HG02870 (cell line): ENCODE measurements around the gene F7.
"Not testable (repeated sequence)": the region's sequence is repeated elsewhere in the genome, so short reads cannot be mapped to it uniquely, and the experiment has no call there.

Experiments used
- ATAC-seq: cut with Tn5 transposase; IDR thresholded peaks from one replicate; pipeline ENCODE4 v1.9.1; 2021; ENCODE audit warnings: mild to moderate bottlenecking, moderate library complexity; ENCODE audit not compliant: unreplicated experiment

The F7 gene

DNA sequence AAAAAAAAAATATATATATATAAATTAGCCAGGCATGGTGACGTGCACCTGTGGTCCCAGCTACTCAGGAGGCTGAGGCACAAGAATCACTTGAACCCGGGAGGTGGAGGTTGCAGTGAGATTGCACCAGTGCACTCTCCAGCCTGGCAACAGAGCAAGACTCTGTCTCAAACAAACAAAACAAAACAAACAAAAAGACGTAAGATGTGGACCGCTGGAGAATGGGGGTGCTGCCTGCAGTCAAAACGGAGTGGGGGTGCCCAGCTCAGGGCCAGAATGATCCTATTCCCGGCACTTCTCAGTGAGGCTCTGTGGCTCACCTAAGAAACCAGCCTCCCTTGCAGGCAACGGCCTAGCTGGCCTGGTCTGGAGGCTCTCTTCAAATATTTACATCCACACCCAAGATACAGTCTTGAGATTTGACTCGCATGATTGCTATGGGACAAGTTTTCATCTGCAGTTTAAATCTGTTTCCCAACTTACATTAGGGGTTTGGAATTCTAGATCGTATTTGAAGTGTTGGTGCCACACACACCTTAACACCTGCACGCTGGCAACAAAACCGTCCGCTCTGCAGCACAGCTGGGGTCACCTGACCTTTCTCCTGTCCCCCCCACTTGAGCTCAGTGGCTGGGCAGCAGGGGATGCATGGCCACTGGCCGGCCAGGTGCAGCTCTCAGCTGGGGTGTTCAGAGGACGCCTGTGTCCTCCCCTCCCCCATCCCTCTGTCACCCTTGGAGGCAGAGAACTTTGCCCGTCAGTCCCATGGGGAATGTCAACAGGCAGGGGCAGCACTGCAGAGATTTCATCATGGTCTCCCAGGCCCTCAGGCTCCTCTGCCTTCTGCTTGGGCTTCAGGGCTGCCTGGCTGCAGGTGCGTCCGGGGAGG lies at the start of gene F7:
Gene F7, plus strand, starts transcription at position 760 of the 889 bp plus-strand sequence. Its CDS starts 51 bp downstream, at position 811.
- ATAC-seq = no peak

DNA sequence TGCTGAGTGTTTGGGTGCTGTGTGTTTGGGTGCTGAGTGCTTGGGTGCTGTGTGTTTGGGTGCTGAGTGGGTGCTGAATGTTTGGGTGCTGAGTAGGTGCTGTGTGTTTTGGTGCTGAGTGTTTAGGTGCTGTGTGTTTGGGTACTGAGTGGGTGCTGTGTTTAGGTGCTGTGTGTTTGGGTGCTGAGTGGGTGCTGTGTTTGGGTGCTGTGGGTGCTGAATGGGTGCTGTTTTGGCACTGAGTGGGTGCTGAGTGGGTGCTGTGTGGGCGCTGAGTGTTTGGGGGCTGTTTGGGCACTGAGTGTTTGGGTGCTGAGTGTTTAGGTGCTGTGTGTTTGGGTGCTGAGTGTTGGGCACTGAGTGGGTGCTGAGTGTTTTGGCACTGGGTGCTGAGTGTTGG lies 48.5 kb upstream of the F7 start:
- no peak for ATAC-seq

DNA sequence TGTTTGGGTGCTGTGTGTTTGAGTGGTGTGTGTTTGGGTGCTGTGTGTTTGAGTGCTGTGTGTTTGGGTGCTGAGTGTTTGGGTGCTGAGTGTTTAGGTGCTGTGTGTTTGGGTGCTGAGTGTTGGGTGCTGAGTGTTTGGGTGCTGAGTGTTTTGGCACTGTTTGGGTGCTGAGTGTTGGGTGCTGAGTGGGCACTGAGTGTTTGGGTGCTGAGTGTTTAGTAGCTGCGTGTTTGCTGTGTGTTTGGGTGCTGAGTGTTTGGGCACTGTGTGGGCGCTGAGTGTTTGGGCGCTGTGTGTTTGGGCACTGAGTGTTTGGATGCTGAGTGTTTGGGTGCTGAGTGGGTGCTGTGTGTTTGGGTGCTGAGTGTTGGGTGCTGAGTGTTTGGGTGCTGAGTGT lies 48.0 kb upstream of the F7 start:
- ATAC-seq = not testable (repeated sequence)

DNA sequence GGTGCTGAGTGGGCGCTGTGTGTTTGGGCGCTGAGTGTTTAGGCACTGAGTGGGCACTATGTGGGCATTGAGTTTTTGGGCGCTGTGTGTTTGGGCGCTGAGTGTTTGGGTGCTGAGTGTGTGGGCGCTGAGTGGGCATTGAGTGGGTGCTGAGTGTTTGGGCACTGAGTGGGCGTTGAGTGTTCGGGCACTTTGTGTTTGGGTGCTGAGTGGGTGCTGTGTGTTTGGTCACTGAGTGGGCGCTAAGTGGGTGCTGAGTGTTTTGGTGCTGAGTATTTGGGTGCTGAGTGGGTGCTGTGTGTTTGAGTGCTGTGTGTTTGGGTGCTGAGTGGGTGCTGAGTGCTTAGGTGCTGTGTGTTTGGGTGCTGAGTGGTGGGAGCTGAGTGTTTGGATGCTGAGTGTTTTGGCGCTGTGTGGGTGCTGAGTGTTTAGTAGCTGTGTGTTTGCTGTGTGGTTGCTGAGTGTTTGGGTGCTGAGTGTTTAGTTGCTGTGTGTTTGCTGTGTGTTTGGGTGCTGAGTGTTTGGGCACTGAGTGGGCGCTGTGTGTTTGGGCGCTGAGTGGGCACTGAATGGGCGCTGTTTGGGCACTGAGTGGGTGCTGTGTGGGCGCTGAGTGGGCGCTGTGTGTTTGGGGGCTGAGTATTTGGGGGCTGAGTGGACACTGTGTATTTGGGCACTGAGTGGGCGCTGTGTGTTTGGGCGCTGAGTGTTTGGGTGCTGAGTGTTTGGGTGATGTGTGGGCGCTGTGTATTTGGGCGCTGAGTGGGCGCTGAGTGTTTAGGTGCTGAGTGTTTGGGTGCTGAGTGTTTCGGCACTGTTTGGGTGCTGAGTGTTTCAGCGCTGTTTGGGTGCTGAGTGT lies 47.2 kb upstream of the F7 start:
- ATAC-seq = no peak

DNA sequence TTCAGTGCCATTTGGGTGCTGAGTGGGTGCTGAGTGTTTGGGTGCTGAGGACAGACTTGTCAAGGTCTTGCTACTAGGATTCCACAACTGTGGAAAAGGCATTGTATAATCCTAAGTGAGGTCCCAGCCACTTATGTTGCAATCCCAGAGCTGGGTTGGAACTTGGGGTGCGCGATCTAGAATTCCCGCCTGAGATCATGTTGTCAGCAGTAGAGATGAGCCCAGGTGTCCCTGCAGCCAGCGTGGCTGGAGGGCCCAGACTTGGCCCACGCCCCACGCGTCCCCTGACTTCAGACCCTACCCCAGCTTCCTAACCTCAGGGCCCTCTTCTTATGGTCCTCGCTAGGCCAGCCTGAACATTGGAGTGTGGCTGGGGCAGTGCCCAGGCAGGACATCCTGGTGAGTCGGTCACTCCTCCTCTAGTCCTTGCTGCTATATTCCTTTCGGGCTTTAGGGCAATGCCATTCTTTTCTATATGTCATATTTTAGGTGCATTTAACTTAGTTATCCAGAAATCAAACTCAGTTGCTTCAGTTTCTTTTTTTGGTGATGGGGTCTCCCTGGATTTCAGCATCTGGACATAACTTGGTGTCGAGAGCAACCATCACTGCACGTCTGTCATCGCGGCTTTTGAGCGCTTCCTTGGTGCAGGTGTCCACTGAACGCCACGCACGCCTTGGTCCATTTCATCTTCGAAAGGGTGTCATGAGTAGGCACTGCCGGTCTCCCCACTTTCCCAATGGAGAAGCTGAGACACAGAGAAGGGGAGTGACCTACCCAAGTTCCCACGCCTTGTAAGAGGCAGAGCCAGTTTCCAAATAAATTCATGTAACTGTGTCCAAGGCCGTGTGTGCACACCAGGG lies 46.4 kb upstream of the F7 start:
- no peak for ATAC-seq

DNA sequence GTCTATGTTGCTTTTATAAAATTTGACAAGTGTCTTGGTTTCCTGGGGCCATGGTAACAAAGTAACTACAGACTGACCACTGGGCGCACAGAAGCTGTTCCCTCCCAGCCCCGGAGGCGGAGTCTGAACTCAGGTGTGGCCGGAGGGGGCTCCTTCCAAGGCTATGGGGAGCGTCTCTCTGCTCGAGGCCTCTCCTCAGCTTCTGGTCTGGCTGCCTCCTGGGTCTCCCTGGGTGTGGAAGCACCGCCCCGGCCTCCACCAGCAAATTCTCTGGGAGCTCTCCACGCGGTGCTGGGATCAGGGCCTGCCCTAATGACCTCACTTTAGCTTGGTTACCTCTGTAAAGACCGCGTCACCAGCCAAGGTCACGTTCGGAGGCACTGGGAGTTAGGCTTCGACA lies 45.7 kb upstream of the F7 start:
- no peak for ATAC-seq

DNA sequence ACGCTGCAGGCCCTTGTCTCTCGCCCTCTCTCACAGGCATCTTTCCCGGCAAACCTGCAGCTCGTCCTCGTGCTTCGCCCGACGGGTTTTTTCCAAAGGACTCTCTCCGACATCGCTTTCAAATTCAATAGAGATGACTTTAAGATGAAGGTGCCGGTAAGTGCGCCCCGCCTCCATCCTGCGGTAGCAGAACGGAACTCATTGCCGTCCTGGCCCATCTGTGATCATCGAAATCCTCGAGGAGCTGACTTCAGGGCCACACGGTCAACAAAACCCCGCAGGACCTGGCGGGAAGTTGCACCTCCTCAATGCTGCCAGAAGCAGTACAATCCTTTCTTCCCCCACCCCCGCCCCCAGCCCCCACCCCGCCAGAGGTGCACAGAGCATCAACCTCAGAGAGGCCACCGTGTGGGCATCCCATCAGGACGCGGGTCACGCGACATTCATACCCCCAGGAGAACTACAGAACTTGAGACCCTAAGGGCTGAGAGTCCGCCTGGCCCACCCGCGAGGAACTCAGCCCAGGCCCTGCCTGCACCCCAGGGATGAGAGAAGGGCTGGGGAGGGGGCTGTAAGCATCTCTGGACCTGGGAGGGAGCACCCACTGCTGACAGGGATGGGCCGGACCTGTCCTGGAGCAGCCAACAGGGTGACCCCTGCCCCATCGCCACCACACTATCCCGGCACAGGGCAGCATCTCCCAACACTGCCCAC lies 44.9 kb upstream of the F7 start:
- no peak for ATAC-seq

DNA sequence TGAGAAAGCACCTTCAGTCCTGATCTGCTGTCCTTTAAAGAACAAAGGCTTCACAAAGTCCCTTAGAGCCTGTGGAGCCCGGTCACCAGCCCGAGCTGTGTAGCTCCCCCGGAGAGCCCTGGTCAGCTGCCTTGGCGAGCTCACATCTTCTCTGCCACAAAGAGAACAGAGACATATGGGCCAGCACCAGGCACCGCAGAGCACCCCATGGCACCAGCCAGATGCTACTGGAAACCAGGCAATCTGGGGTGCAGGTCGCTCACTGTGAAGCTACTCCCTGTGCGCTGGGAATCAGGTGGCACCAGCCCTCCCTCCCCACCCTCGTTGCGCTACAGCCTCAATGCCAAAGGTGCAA lies 44.3 kb upstream of the F7 start:
- no peak for ATAC-seq

DNA sequence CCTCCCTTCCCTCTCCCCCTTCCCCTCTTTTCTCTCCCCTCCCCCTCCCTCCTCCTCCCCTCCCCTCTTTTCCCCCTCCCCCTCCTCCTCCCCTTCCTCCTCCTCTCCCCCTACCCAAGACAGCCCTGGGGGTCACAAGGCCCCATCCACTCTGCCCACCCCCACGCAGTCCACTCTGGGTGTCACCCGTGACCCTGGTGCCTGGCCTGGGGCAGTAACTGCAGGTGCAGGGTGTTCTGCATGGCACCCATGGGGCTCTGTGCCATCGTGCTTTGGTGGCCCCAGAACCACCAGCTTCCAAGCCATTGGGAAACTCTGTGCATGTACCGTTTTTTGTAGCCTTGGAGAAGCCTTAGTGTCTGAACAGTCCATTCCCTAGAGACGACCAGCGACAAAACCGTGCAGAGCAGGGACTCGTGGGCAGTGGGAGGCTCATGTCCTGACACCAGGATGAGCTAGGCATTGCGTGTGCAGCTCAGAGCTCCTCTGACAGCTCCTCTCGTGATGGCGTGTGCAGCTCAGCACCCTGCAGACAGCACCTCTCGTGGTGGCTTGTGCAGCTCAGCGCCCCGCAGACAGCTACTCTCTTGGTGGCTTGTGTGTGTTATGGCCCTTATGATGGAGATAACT lies 43.7 kb upstream of the F7 start:
- ATAC-seq = no peak

DNA sequence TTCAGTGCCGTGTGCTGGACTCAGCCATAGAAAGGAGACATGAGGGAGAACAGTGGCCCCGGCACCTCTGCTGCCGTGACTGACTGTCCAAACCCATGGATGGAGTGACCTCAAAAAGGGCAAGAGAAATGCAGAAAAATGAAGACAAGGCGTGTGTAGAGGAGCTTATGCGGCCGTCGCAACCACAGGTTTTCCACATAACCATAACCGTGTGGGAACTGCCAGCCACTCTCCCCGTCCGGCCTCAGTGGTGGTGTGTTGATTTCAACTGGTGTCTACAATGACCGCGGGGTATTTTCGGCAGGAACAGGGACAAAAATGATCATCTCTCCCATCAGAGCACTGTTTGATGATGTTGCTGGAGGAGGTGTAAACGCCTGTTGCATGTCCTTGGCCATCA lies 42.9 kb upstream of the F7 start:
- ATAC-seq = no peak

DNA sequence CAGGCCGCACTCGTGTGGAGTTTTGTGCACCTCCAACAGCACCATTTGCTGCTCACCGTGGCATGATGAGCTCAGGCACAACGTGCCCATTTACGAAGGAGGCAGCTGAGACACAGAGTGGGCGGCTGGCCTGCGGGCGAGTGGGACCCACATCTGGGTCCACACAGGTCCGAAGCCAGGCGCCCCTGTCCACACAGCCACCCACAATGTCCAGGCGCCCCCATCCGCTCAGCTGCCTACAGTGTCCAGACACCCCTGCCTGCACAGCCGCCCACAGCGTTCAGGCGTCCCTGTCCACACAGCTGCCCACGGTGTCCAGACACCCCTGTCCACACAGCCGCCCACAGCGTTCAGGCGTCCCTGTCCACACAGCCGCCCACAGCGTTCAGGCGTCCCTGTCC lies 42.5 kb upstream of the F7 start:
- no peak for ATAC-seq

DNA sequence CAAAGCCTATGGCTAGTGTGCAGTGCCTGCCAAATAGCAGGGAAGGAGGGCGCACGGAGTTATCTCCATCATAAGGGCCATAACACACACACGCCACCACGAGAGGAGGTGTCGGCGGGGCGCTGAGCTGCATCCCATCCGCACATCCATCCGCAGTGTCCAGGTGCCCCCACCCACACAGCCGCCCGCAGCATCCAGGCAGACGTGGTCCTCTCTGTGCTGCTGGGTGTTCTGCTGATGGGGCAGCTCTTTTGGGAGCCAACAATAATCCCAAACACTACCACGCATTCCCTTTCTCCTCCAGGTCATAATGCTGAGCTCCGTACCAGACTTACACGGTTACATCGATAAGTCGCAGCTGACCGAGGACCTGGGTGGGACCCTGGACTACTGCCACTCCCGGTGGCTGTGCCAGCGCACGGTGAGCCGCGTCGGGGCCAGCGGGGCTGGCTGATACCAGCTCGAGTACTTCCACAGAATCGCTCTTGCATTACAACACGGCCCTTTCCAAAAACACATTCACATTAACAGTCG lies 41.5 kb upstream of the F7 start:
- ATAC-seq = no peak

DNA sequence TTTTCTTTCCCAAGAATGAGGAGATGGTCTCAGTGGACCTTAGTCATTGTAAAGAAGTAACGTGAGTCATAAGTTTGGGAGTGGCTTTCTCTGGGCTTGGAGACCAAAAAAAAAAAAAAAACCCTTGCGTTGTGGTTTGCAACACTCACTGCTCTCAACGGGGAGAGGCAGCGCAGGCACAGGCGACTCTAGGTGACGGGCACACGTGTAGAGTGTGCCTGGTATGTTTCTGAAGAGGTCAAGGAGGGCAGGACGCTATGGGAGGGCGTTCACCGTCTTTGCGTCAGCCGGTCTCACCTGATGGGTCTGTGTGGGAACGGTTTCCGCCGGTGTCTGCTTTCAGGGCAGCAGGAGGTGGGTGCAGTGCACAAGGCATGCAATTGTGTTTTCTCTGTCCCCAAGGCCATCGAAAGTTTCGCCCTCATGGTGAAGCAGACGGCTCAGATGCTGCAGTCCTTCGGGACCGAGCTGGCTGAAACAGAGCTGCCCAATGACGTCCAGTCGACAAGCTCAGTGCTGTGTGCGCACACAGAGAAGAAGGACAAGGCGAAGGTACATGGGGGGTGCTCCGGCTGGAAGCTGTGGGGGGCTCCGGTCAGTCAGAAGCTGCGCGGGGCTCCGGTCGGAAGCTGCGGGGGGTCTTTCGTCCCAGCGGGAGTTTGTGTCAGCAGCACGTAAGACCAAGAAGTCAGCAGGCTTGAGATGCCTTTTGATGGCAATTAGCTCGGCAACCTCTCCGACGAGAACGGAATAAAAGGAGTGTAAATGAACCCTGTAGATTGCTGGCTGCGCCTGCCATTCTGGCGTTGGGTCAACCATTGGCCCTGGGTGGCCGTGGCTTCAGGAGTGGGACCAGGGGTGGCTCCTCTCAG lies 40.8 kb upstream of the F7 start:
- ATAC-seq = no peak

DNA sequence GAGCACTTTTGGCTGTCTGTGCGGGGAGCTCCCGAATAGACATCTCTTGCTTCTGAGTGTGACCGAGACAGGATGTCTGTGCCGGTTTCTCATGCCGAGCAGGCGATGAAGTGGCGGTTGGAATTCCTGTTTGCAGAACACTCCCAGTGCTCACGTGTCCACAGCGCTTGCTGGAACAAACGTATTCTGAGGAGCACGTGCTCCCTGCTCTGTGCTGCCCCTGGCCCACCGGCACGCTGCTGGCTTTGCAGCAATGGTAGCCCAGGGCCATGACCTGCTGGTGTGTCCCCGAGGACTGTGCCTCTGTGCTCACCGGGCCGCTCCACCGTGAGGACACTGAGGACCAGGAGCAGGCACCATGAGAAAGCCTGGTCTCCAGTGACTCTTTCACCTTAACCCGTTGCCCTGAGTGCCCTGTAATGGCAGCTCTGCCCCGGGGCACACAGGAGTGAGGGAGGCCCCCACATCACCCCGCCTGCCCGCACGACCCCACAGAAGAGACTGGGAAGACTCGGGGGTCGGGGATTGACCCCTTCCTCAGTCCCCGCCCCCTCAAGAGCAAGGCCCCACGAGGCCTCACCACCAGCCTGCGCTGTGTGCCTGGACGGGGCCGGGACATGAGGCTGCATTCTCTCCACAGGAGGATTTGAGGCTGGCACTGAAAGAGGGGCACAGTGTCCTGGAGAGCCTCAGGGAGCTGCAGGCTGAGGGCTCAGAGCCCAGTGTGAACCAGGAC lies 40.0 kb upstream of the F7 start:
- ATAC-seq = no peak

DNA sequence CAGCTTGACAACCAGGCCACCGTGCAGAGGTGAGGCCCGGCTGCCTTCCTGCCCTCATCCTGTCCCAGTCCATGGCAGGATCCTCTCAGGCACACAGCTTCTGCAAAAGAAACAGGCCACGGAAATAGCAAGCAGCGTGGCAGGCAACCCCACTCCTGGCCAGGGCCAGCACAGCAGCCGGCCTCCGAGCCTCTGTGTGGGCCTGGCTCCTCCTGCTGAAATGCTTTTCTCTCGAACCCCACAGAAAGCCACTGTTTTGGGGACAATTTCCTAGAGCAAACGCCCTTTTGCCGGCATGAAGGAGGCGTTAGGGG lies 39.5 kb upstream of the F7 start:
- ATAC-seq = no peak

DNA sequence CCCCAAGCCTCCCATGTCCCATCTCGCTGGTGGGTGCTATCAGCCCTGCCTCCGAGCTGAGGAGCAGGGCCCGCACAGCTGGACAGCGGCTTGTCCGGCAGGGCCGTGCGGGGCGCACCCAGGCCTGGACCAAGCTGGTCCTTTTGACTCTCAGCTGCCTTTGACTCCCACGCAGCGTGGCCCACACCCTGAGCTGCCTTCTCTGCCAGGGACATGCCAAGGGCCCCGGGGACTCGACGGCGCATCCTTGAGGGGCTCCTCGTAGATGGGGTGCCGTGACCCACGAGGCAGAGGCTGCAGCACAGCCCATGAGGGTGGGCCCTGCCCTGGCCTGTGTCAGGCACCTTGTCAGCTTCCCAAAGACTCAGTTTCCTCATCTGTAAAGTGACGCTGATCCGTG lies 38.8 kb upstream of the F7 start:
- ATAC-seq = no peak

DNA sequence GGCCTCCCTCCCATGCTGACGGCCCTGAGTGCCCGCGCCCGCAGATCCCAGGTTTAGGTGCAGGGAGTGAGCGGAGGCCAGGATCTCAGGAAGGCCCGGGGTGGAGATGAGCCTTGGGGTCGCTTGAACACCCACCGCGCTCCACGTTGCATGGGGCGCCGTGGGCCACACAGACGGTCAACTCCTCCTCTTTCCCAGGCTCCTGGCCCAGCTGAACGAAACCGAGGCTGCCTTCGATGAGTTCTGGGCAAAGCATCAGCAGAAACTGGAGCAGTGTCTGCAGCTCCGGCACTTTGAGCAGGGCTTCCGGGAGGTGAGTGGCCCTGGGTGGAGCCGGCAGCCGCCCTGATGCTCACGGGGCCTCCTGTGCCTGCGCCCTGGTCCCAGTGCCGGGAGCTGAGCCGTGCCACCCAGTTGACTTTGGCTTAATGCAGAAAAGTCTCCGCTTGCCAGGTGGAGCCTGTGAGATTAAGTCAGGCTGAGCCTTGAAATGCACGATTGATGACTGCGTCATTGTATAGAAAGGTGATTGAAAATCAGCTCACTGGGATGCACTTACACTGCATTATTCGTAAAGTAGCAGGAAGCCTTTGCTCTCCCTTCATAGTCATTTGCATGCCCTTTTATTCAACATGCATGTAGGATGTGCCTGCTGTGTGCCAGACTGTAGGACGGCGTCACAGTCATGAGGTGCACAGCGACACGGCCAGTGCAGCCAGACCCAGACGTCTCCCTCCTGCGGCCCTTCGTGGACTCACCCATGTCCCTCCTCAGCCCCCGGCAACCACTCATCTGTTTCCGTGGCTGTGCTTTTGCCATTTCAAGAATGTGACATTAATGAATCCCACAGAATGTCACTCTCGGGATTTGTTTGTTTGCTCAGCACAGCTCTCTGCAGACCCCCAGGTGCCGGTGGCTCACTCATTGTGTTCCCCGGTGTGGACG lies 35.5 kb upstream of the F7 start:
- no peak for ATAC-seq
